ENCODE results near the gene CCDC60.

DNA sequence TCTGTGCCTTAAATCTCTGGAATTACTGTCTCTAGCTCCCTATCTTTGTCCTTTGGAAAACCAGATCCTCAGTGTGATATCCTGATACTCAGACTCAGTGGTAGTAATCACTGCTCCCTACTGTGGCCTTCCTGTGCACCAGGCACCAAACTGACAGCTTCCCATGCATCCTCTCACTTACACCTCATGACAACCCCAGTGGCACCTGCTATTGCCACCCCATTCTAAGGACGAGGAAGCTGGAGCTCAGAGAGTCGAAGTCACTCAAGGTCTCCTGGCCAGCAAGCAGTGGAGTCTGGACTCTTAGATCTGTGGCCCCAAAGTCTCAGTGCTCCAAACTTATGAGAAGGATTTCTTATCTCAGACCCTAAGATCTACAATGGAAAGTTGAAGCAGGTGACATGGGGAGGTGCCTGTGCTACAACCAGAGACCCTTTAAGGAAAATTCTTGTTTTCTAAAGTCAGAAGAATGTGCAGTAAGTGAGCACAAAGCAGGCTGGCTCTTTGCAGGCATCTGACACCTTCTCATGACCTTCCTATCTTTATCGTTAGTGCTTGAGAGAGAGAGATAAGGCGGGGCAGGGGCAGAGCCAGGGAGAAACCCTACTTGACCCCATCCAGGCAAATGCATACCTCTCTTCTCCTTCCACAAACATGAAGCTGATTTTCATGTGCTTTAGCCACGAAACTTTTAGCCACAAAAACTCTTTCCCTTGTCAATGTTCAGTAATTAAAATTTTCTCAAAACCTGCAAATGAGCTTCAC, 47.1 kb downstream of the CCDC60 start:
- TF ChIP-seq POLR2A (IDR thresholded peaks at IDR 0.05; ENCODE audit: low read length) (no peak), GATA1 (IDR thresholded peaks at IDR 0.05; ENCODE audit: low read depth, low read length) (no peak)
